ENCODE data around the gene SLX4.

SLX4 gene

GRCh38 chr16:3579776-3580175 lies 31.6 kb downstream of the SLX4 start:
- no peak for DNase-seq (ENCODE audit: low read depth in 1 of 2, low spot score in 1 of 2)
- TF ChIP-seq JUND (IDR thresholded peaks at IDR 0.05; ENCODE audit: low read depth): no peak
- in situ Hi-C loops (cut with HindIII; ENCODE audit: low pct_unique_long_range_greater_than_20kb, low sequenced_read_pairs): no loop called here

- no peak for DNase-seq (ENCODE audit: low read depth in 1 of 2, low spot score in 1 of 2)
- in situ Hi-C loops (cut with HindIII; ENCODE audit: low pct_unique_long_range_greater_than_20kb, low sequenced_read_pairs): no loop called here
Observed at GRCh38 chr16:3578610-3579551, 32.5 kb downstream of the SLX4 start.

GRCh38 chr16:3578121-3578520 lies 33.3 kb downstream of the SLX4 start:
- no peak for DNase-seq (ENCODE audit: low read depth in 1 of 2, low spot score in 1 of 2)
- TF ChIP-seq JUND (IDR thresholded peaks at IDR 0.05; ENCODE audit: low read depth): no peak
- in situ Hi-C loops (cut with HindIII; ENCODE audit: low pct_unique_long_range_greater_than_20kb, low sequenced_read_pairs): no loop called here

More at GRCh38 chr16:3578610-3579551, 32.5 kb downstream of the SLX4 start:
- TF ChIP-seq JUND (IDR thresholded peaks at IDR 0.05; ENCODE audit: low read depth): no peak

- DNase-seq (ENCODE audit: low read depth in 1 of 2, low spot score in 1 of 2): no peak
- no peak for TF ChIP-seq JUND (IDR thresholded peaks at IDR 0.05; ENCODE audit: low read depth)
- in situ Hi-C loops (cut with HindIII; ENCODE audit: low pct_unique_long_range_greater_than_20kb, low sequenced_read_pairs): no loop called here
Observed at GRCh38 chr16:3577302-3577752, 34.1 kb downstream of the SLX4 start, which contains the start of gene NLRC3. Gene NLRC3, minus strand, starts transcription at chr16:3577403. Its CDS starts 12,367 bp downstream, at chr16:3565036.

GRCh38 chr16:3576211-3576610 lies 35.2 kb downstream of the SLX4 start:
- no peak for DNase-seq (ENCODE audit: low read depth in 1 of 2, low spot score in 1 of 2)
- in situ Hi-C loops (cut with HindIII; ENCODE audit: low pct_unique_long_range_greater_than_20kb, low sequenced_read_pairs): no loop called here
- no peak for TF ChIP-seq JUND (IDR thresholded peaks at IDR 0.05; ENCODE audit: low read depth)

GRCh38 chr16:3575491-3575890 lies 35.9 kb downstream of the SLX4 start:
- no peak for DNase-seq (ENCODE audit: low read depth in 1 of 2, low spot score in 1 of 2)
- in situ Hi-C loops (cut with HindIII; ENCODE audit: low pct_unique_long_range_greater_than_20kb, low sequenced_read_pairs): no loop called here

GRCh38 chr16:3574195-3574594 lies 37.2 kb downstream of the SLX4 start:
- in situ Hi-C loops (cut with HindIII; ENCODE audit: low pct_unique_long_range_greater_than_20kb, low sequenced_read_pairs): no loop called here
- TF ChIP-seq JUND (IDR thresholded peaks at IDR 0.05; ENCODE audit: low read depth): no peak
- DNase-seq (ENCODE audit: low read depth in 1 of 2, low spot score in 1 of 2): no peak

More at GRCh38 chr16:3575491-3575890, 35.9 kb downstream of the SLX4 start:
- TF ChIP-seq JUND (IDR thresholded peaks at IDR 0.05; ENCODE audit: low read depth): no peak

- no peak for TF ChIP-seq JUND (IDR thresholded peaks at IDR 0.05; ENCODE audit: low read depth)
Observed at GRCh38 chr16:3573146-3573815, 38.1 kb downstream of the SLX4 start.

GRCh38 chr16:3570420-3571062 lies 40.9 kb downstream of the SLX4 start:
- DNase-seq (ENCODE audit: low read depth in 1 of 2, low spot score in 1 of 2): no peak
- in situ Hi-C loops (cut with HindIII; ENCODE audit: low pct_unique_long_range_greater_than_20kb, low sequenced_read_pairs): no loop called here
- TF ChIP-seq JUND (IDR thresholded peaks at IDR 0.05; ENCODE audit: low read depth): no peak

More at GRCh38 chr16:3573146-3573815, 38.1 kb downstream of the SLX4 start:
- in situ Hi-C loops (cut with HindIII; ENCODE audit: low pct_unique_long_range_greater_than_20kb, low sequenced_read_pairs): no loop called here
- no peak for DNase-seq (ENCODE audit: low read depth in 1 of 2, low spot score in 1 of 2)

GRCh38 chr16:3569851-3570250 lies 41.6 kb downstream of the SLX4 start:
- no peak for TF ChIP-seq JUND (IDR thresholded peaks at IDR 0.05; ENCODE audit: low read depth)
- DNase-seq (ENCODE audit: low read depth in 1 of 2, low spot score in 1 of 2): no peak
- in situ Hi-C loops (cut with HindIII; ENCODE audit: low pct_unique_long_range_greater_than_20kb, low sequenced_read_pairs): no loop called here

- no peak for TF ChIP-seq JUND (IDR thresholded peaks at IDR 0.05; ENCODE audit: low read depth)
- in situ Hi-C loops (cut with HindIII; ENCODE audit: low pct_unique_long_range_greater_than_20kb, low sequenced_read_pairs): no loop called here
- no peak for DNase-seq (ENCODE audit: low read depth in 1 of 2, low spot score in 1 of 2)
Observed at GRCh38 chr16:3566990-3567389, 44.4 kb downstream of the SLX4 start.

- in situ Hi-C loops (cut with HindIII; ENCODE audit: low pct_unique_long_range_greater_than_20kb, low sequenced_read_pairs): no loop called here
- DNase-seq (ENCODE audit: low read depth in 1 of 2, low spot score in 1 of 2): no peak
- no peak for TF ChIP-seq JUND (IDR thresholded peaks at IDR 0.05; ENCODE audit: low read depth)
Observed at GRCh38 chr16:3564889-3565141, 46.6 kb downstream of the SLX4 start.
